Prostate gland (tissue), 2 donors: ENCODE measurements around the gene FAM236D.
"Not testable (repeated sequence)": the region's sequence is repeated elsewhere in the genome, so short reads cannot be mapped to it uniquely, and the experiment has no call there.

Experiments
- POLR2A ChIP-seq: fragments of 450-650 bp; IDR thresholded peaks from one replicate; pipeline ENCODE4 v1.6.1; 2016; ENCODE audit warnings: antibody characterized with exemption, mild to moderate bottlenecking
- POLR2AphosphoS5 ChIP-seq: sonication (generic); formaldehyde crosslinking; IDR thresholded peaks from one replicate; pipeline ENCODE4 v1.6.1; 2017; ENCODE audit warnings: antibody characterized with exemption
- TF ChIP-seq, protein P1 (sequence below), 4 experiments: fragments of 200-600 bp in 2 of 4; fragments of 450-650 bp in 2 of 4; sonication (generic) in 2 of 4; IDR thresholded peaks; 1 replicate in 3 of 4; 2 replicates in 1 of 4; pipeline ENCODE4 v1.5.1; 2016 to 2019; ENCODE audit warnings: antibody characterized with exemption in 4 of 4, mild to moderate bottlenecking in 2 of 4, moderate library complexity in 2 of 4

DNA sequence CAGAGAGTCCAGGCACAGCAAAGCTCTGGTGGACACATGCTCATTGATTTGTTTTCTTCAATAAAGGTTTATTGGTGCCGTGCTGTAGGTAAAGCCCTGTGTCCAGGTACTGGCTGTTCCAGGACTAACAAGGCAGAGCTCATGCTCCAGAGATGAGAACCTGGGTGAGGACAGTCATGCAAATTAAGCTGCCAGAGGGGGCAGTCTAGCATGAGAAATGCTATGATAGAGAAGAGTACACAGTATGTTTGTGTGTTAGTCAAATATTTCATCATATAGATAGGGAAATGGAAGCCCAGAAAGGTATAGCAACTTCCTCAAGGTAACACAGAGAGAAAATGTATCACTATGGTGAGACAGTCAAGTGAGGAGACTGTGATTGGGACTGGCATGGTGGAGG, 19.9 kb downstream of the FAM236D start:
- TF ChIP-seq POLR2AphosphoS5, POLR2A: not testable (repeated sequence)
- TF ChIP-seq, protein P1, sequence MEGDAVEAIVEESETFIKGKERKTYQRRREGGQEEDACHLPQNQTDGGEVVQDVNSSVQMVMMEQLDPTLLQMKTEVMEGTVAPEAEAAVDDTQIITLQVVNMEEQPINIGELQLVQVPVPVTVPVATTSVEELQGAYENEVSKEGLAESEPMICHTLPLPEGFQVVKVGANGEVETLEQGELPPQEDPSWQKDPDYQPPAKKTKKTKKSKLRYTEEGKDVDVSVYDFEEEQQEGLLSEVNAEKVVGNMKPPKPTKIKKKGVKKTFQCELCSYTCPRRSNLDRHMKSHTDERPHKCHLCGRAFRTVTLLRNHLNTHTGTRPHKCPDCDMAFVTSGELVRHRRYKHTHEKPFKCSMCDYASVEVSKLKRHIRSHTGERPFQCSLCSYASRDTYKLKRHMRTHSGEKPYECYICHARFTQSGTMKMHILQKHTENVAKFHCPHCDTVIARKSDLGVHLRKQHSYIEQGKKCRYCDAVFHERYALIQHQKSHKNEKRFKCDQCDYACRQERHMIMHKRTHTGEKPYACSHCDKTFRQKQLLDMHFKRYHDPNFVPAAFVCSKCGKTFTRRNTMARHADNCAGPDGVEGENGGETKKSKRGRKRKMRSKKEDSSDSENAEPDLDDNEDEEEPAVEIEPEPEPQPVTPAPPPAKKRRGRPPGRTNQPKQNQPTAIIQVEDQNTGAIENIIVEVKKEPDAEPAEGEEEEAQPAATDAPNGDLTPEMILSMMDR (IDR thresholded peaks at IDR 0.05): not testable (repeated sequence)
